ENCODE data around the gene SLC1A5.
"Not testable (repeated sequence)": the region's sequence is repeated elsewhere in the genome, so short reads cannot be mapped to it uniquely, and the experiment has no call there.

Gene SLC1A5

GRCh38 chr19:46788262-46788967 is at the start of gene SLC1A5:
Gene SLC1A5, minus strand, starts transcription at chr19:46788594. Its CDS starts 629 bp downstream, at chr19:46787965.
- no peak for TF ChIP-seq ZNF274 (IDR thresholded peaks at IDR 0.05; ENCODE audit: low read depth, low read length)
- H3K4me3 ChIP-seq (ENCODE audit: low read length): peak within 1 kb of the TSS; percentile 74

- no peak for TF ChIP-seq ZNF274 (IDR thresholded peaks at IDR 0.05; ENCODE audit: low read depth, low read length)
- H3K4me3 ChIP-seq (ENCODE audit: low read length): no peak overlapping the region
These were observed 49.8 kb upstream of the SLC1A5 start for GRCh38 chr19:46838160-46838559.

GRCh38 chr19:46834984-46835383 is 46.6 kb upstream of the SLC1A5 start:
- H3K4me3 ChIP-seq (ENCODE audit: low read length): no peak overlapping the region
- TF ChIP-seq ZNF274 (IDR thresholded peaks at IDR 0.05; ENCODE audit: low read depth, low read length): no peak

- no peak overlapping the region for H3K4me3 ChIP-seq (ENCODE audit: low read length)
- no peak for TF ChIP-seq ZNF274 (IDR thresholded peaks at IDR 0.05; ENCODE audit: low read depth, low read length)
These were observed 45.7 kb upstream of the SLC1A5 start for GRCh38 chr19:46834121-46834520.

- TF ChIP-seq ZNF274 (IDR thresholded peaks at IDR 0.05; ENCODE audit: low read depth, low read length): no peak
- H3K4me3 ChIP-seq (ENCODE audit: low read length): no peak overlapping the region
These were observed 42.5 kb upstream of the SLC1A5 start for GRCh38 chr19:46830864-46831263.

GRCh38 chr19:46828484-46828883 is 40.1 kb upstream of the SLC1A5 start:
- H3K4me3 ChIP-seq (ENCODE audit: low read length): no peak overlapping the region
- no peak for TF ChIP-seq ZNF274 (IDR thresholded peaks at IDR 0.05; ENCODE audit: low read depth, low read length)

GRCh38 chr19:46825731-46826055 is 37.3 kb upstream of the SLC1A5 start:
- H3K4me3 ChIP-seq (ENCODE audit: low read length): no peak overlapping the region
- no peak for TF ChIP-seq ZNF274 (IDR thresholded peaks at IDR 0.05; ENCODE audit: low read depth, low read length)

GRCh38 chr19:46824890-46825730 is 36.7 kb upstream of the SLC1A5 start:
- no peak overlapping the region for H3K4me3 ChIP-seq (ENCODE audit: low read length)
- TF ChIP-seq ZNF274 (IDR thresholded peaks at IDR 0.05; ENCODE audit: low read depth, low read length): no peak

- TF ChIP-seq ZNF274 (IDR thresholded peaks at IDR 0.05; ENCODE audit: low read depth, low read length): no peak
These were observed 34.7 kb upstream of the SLC1A5 start for GRCh38 chr19:46823049-46823448.

GRCh38 chr19:46822410-46822787 is 34.0 kb upstream of the SLC1A5 start:
- not testable (repeated sequence) for H3K4me3 ChIP-seq (ENCODE audit: low read length)

More at GRCh38 chr19:46823049-46823448, 34.7 kb upstream of the SLC1A5 start:
- no peak overlapping the region for H3K4me3 ChIP-seq (ENCODE audit: low read length)

- TF ChIP-seq ZNF274 (IDR thresholded peaks at IDR 0.05; ENCODE audit: low read depth, low read length): no peak
- no peak overlapping the region; the same call in 1 of the 2 replicates for H3K4me3 ChIP-seq (ENCODE audit: low read length)
These were observed 33.4 kb upstream of the SLC1A5 start for GRCh38 chr19:46821512-46822409.

- no peak for TF ChIP-seq ZNF274 (IDR thresholded peaks at IDR 0.05; ENCODE audit: low read depth, low read length)
- no peak overlapping the region for H3K4me3 ChIP-seq (ENCODE audit: low read length)
These were observed 30.4 kb upstream of the SLC1A5 start for GRCh38 chr19:46818812-46819211.

- no peak for TF ChIP-seq ZNF274 (IDR thresholded peaks at IDR 0.05; ENCODE audit: low read depth, low read length)
- no peak overlapping the region for H3K4me3 ChIP-seq (ENCODE audit: low read length)
These were observed 27.6 kb upstream of the SLC1A5 start for GRCh38 chr19:46815833-46816627.
